Stimulated activated naive CD8-positive, alpha-beta T cell treated with anti-CD3 and anti-CD28 coated beads, Interleukin-15, Interleukin-2, amounts not matched to agents 100 U/mL and 50 U/mL, for 24 hours (primary cell): ENCODE data around the gene GNA14.
"Not testable (repeated sequence)": the region's sequence is repeated elsewhere in the genome, so short reads cannot be mapped to it uniquely, and the experiment has no call there.

Experiments used
- ATAC-seq: fragments of 150-1000 bp; cut with Tn5 transposase; one replicate; pipeline ENCODE4 v1.10.0; 2021
- DNase-seq: peaks from one replicate; pipeline ENCODE4 v3.0.0; 2021

GNA14 gene

GRCh38 chr9:77402286-77402685, 245.8 kb downstream of the GNA14 start:
- no peak for ATAC-seq

DNA sequence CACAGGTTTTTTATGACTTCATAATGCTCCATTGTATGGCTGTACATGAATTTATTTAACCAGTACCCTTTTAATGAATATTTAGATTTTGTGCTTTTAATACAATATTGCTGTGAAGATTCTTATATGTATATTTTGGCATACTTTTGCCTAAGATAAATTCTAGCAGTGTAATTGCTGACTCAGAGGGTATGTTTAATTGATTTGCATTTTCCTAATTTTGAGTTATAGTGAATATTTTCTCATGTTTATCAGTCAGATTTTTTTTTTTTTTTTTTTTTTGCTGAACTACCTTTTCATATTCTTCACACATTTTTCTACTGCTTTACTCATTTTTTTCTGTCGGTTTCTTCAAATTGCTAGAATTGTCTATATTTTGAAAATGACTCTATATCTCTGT, 248.2 kb downstream of the GNA14 start:
- DNase-seq (no peak), ATAC-seq (no peak)

More at GRCh38 chr9:77402286-77402685, 245.8 kb downstream of the GNA14 start:
- DNase-seq, result no peak

DNA sequence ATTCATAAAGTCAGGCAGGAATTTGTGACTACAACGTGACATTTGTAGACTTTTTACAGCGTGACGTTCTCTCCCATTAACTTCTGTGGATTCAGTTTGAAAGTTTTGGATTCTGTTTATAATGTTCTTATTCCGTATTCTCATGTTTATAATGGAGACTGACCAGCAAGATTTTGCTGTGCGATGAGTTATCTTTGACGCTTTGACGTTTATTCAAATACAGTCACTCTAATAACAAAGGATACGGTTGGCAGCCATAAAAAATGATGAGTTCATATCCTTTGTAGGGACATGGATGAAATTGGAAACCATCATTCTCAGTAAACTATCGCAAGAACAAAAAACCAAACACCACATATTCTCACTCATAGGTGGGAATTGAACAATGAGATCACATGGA, 249.5 kb downstream of the GNA14 start:
- DNase-seq, result not testable (repeated sequence)

GRCh38 chr9:77392328-77392727, 255.8 kb downstream of the GNA14 start:
- ATAC-seq, result no peak
- no peak for DNase-seq

More for the DNA sequence above, 249.5 kb downstream of the GNA14 start:
- not testable (repeated sequence) for ATAC-seq

- ATAC-seq (no peak), DNase-seq (no peak)
Measured at GRCh38 chr9:77391834-77392233, 256.3 kb downstream of the GNA14 start.

GRCh38 chr9:77386187-77386586, 261.9 kb downstream of the GNA14 start:
- ATAC-seq, result no peak
- no peak for DNase-seq

GRCh38 chr9:77384406-77384805, 263.7 kb downstream of the GNA14 start:
- no peak for DNase-seq
- no peak for ATAC-seq

DNA sequence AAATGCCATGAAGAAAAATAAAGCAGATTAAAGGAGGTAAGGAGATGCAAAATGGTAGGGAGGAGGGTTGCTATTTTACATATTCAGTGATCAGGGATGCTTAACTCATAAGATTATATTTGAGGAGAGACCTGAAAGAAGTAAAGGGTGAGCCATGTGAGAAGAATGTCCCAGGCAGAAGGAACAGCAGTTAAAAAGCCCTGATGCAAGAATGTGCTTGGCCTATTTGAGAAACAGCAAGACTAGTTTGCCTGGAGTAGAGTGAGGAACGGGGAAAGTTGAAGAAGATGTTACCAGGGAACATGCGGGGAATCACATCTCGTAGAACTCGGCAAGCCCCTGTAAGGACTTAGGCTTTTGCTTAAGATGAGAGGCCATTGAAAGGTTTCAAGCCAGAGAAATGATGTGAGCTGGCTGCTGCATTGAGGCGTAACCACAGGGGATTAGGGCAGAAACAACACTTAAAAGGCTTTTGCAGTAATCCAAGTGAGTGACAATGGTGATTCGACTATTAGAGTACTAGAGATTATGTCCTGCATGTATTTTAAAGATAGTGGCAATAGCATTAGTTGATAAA, 272.1 kb downstream of the GNA14 start:
- DNase-seq (no peak), ATAC-seq (no peak)

DNA sequence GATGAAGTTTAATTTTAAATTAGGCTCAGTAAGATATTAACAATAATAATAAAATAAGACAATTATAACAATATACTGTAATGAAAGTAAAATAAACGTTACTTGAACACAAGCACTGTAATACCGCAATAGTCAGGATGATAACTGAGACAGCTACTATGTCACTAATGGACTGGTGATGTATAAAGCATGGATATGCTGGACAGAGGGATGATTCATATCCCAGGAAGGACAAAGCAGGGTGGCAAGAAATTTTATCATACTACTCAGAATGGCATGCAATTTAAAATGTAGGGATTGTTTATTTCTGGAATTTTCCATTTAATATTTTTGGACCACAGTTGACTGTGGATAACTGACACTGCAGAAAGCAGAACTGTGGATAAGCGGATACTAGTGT, 273.9 kb downstream of the GNA14 start:
- DNase-seq (no peak), ATAC-seq (no peak)
